ENCODE data around the gene AP4E1.

- TF ChIP-seq CTCF (IDR thresholded peaks at IDR 0.05; ENCODE audit: low read length) = no peak
- TF ChIP-seq EZH2 (optimal IDR thresholded peaks at IDR 0.05; ENCODE audit: low read depth, low read length) = no peak
- no peak for TF ChIP-seq EZH2phosphoT487 (IDR thresholded peaks at IDR 0.05; ENCODE audit: low read length)
Measured at GRCh38 chr15:50940506-50940905, 32.0 kb downstream of the AP4E1 start.

All from MM.1S (cell line).